GM21576 (cell line): ENCODE data around the gene CASKIN2.
"Not testable (repeated sequence)": the region's sequence is repeated elsewhere in the genome, so short reads cannot be mapped to it uniquely, and the experiment has no call there.

Source experiments
- ATAC-seq: cut with Tn5 transposase; IDR thresholded peaks from one replicate; pipeline ENCODE4 v1.9.1; 2021; ENCODE audit warnings: mild to moderate bottlenecking, moderate library complexity; ENCODE audit not compliant: unreplicated experiment

Gene CASKIN2

GRCh38 chr17:75474736-75475135 lies 40.6 kb downstream of the CASKIN2 start:
- ATAC-seq = no peak

- ATAC-seq = no peak
Measured at GRCh38 chr17:75473246-75473645, 42.1 kb downstream of the CASKIN2 start.

GRCh38 chr17:75472119-75472518 lies 43.2 kb downstream of the CASKIN2 start:
- ATAC-seq = no peak

GRCh38 chr17:75471207-75471606 lies 44.1 kb downstream of the CASKIN2 start:
- ATAC-seq = no peak

- no peak for ATAC-seq
Measured at GRCh38 chr17:75468779-75469373, 46.5 kb downstream of the CASKIN2 start.

- no peak for ATAC-seq
Measured at GRCh38 chr17:75468291-75468754, 47.0 kb downstream of the CASKIN2 start.

GRCh38 chr17:75465039-75465438 lies 50.3 kb downstream of the CASKIN2 start:
- no peak for ATAC-seq

- no peak for ATAC-seq
Measured at GRCh38 chr17:75463603-75464002, 51.7 kb downstream of the CASKIN2 start.

GRCh38 chr17:75460295-75460694 lies 55.0 kb downstream of the CASKIN2 start:
- ATAC-seq = no peak

GRCh38 chr17:75459590-75460267 lies 55.6 kb downstream of the CASKIN2 start:
- ATAC-seq = no peak

GRCh38 chr17:75459246-75459589 lies 56.1 kb downstream of the CASKIN2 start:
- no peak for ATAC-seq

- no peak for ATAC-seq
Measured at GRCh38 chr17:75457047-75457654, 58.2 kb downstream of the CASKIN2 start.

GRCh38 chr17:75456417-75457046 lies 58.8 kb downstream of the CASKIN2 start, which contains the start of gene TMEM94:
Gene TMEM94 (plus strand): TSS chr17:75456635. CDS start chr17:75471906, 15,271 bp downstream.
- ATAC-seq = peak; percentile 91

- no peak for ATAC-seq
Measured at GRCh38 chr17:75456039-75456416, 59.3 kb downstream of the CASKIN2 start.

- ATAC-seq = not testable (repeated sequence)
Measured at GRCh38 chr17:75454672-75455071, 60.7 kb downstream of the CASKIN2 start.

GRCh38 chr17:75454193-75454592 lies 61.1 kb downstream of the CASKIN2 start:
- no peak for ATAC-seq

GRCh38 chr17:75450270-75450669 lies 65.1 kb downstream of the CASKIN2 start:
- ATAC-seq = no peak
